ENCODE measurements around the gene CD59.

Gene CD59, protein sequence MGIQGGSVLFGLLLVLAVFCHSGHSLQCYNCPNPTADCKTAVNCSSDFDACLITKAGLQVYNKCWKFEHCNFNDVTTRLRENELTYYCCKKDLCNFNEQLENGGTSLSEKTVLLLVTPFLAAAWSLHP

DNA sequence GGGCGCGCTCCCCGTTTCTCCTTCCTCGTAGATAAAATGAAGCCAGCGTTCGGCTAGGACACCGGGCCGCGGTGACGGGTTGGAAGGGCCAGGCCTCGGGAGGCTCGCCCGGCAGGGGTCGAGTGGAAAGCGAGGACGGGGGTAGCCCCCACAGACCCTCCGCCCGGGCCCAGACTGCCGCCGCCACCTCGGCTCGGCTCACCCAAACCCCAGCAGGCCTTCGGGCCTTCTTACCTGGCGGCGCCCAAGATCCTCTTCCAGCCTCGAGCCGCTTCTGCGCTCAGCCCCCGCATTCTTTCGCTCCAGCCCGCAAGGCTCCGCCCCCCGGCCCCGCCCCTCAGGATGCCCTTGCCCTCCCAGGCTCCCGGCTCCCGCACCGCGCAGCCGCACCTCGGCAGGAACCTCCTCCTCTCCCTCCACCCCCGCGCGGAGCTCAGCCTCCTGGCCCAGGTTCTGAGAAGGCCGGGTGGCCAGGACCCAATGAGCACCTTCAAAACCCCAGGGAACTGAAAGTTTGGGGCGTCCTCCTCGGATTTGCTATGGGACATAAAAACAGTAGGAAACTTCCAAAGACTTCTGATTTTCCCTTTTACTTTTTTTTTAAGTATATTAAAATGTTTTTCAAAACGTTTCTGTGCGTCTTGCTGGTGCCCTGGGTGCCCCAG, at the start of gene CD59:
Gene CD59 (minus strand): TSS at position 276 of the 665 bp plus-strand sequence. CDS start 13,978 bp downstream, outside the sequence.
- peak; percentile 66 to 79 (median 71) for DNase-seq (ENCODE audit: low read depth in 2 of 3, low spot score in 2 of 3)

DNA sequence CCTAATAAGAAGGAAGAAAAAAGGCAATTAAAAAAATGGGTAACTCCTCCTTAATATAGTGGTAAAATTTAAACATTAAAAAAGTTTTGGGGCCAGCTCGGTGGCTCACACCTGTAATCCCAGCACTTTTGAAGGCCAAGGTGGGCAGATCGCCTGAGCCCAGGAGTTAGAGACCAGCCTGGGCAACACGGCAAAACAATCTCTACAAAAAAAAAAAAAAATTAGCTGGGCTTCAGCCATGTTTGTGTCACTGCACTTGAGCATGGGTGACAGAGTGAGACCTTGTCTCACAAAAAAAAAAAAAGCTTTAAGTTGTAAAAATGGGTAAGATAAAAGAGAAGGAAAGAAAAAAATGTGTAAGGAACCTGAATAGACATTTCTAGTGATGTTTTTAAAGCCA, 49.4 kb upstream of the CD59 start:
- DNase-seq (ENCODE audit: low read depth in 2 of 3, low spot score in 2 of 3): no peak

DNA sequence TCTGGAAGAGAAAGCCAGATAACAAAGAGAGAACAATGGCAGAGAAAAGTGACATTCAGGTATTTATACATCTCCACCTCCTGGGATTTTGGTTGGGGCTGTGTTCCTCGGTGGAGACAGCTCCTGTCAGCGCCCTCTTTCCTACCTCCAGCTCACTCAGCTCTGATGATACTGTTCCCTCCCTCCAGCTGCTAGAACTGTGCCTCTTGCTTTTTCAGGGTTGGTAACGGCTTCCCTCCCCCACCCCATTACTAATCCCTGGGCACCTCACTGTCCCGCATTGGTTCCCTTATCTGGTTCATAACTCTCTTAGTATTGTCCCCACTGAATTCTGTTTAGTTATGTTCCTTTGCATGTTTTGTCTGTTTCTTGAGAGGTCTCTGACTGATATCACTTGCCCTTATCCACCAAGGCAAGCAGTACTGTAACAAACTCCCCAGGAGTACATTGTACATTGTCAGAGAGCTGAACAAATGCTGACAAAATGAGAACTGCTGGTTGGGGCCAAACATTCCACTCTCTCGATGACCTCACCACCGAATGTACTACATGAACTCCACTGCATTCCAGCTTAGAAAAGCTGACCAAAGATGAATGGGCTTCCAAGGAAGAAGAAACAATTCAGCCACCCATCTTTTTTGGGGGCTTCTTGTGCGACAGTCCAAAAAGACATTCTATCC, 43.8 kb upstream of the CD59 start:
- DNase-seq (ENCODE audit: low read depth in 2 of 3, low spot score in 2 of 3): no peak

DNA sequence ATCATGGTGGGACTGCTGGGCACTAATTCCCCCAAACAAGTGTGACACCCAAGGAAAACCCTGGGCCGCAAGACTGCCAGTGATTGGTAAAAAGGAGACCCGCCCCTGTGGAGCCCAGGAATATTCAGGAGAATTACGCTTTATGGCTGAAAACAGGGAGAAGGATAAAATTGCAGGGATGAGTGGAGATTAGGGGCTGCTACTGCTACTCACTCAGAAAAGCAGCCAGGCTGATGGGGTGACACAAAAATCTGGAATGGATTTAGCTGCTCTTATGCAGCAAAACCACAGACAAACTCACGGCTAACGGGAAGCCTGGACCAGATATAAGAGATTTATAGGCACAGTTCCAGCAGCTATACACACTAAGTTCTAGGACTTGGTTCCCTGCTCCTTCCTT, 42.5 kb upstream of the CD59 start:
- no peak for DNase-seq (ENCODE audit: low read depth in 2 of 3, low spot score in 2 of 3)

DNA sequence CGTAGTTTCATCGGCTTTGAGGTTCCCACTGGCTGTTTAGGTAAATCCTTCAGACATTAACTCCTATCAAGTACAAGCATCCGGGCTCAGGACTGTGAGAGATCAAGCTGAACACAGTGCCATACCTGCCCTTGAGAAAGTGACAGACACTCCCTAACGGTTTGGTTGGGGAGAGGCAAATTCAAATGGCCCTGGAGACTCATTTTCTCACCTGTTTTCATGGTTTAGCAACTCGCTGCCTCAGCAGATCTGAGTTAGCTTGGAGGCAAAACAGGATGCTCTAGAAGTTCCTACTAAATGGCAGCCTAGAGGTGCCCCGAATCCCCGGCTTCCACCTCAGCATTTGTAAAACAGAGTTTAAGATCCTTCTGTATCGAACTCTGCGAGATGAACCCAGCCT, 41.7 kb upstream of the CD59 start:
- DNase-seq (ENCODE audit: low read depth in 2 of 3, low spot score in 2 of 3): no peak

DNA sequence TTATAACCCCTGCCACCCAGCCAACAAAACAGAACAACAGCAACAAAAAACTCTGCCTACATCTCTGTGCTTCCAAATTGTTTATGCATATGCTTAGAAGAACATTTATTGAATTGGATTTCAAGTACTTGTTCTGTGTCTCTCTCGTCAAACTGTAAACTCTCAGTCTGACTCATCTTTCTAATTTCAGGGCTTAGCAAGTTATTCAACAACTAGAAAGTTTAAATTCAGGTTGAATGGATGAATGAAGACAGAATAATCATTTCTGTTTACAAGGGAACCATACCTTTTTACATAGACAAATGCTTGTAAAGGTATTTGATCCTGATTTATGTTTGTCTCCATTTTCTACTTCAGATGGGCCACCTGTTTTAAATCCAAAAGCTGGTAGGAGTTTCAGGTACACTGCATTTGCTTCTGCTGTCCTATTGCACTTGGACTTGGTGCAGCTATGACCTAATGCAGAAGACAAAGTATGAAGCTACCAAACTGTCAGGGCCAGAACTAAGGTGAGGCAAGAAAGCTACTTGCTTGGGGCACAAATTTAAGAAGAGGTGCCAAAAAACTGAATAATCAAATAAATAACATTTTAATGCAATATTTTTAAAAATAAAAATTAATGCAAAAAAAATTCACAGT, 39.7 kb upstream of the CD59 start:
- DNase-seq (ENCODE audit: low read depth in 2 of 3, low spot score in 2 of 3): no peak

DNA sequence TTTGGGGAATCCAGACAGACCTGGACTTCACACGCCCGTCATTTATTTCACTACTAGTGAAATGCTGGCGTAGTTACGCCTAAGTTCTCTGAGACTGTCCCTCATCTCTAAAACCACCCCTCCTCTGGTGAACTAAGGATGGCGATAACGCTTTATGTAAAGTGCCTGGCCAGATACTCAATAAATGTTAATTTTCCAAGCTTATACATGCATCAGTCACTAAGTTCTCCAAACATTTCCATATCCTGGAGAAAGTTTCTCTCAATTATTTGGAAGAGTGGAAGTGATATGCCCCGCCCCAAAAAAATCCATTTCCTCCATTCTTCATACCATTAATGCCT, 39.2 kb upstream of the CD59 start:
- no peak for DNase-seq (ENCODE audit: low read depth in 2 of 3, low spot score in 2 of 3)

DNA sequence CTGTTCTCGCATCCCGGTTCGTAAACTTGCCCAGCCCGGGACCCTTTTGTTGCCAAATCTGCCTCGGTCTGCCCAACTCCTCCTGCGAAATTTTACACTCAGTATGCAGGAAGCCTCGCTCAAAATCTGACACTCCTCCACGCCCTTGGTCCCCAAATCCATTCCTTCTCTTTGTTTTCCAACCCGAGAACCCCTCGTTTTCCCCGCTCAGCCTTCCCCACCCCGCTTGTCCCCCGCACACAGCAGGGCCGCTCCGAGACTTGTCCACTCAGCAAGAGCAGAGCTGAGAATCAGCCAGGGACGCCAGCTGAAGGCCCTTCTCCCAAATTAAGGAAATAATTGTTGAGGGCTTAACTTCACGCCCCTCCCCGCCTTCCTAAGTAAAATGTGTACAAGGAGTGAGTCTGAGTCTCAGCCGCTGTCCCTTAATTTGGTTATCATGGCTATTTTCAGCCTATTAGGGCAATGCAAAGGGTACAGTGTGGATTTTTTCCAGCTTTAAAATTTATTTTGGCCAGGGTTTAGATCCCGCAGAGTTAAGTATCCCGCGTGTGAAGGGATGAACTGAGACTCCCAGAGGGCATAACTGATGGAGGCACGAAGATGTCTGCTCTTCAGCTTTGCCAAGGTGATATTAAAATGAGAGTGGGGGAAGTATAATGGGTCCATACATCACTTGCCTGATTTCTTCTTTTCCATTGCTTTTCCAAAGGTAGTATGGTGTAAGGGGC, 38.7 kb upstream of the CD59 start:
- DNase-seq (ENCODE audit: low read depth in 2 of 3, low spot score in 2 of 3): peak in 1 of 3 experiments; percentile 9

DNA sequence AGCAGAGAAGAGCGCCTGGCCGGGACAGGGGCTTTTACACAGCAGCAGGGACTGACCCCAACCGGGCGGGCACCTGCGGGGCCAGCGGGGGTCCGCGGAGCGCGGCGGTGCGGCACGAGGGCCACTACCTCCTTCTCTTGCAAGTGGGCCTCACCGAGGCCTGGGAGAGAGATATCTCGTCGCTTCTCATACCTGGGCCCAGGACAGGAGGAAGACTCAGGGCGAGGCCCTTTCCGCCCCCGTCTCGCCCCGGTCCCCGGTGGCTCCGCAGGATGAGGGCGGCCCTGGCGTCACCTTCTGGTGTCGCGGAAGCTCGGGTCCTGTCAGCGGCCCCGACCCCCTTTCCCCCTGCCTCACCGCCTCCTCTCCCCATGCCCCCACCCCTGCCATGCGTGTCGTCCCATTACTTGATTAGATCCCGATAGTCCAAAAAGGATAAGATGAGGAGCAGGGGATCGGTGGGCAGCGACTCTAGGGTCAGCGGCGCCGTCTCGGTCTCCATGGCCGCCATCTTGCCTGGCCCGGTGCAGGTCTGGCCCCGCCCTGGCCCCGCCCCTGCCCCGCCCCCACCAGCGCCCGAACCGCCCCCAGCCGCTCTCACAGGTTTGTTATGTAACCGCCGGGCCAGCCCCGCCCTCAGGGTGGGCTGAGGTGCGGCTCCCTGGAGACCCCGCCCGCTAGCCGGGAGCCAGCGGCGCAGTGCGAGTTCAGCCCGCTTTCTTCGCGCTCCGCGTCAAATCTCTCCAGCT, 37.9 kb upstream of the CD59 start, which contains the start of gene FBXO3:
Gene FBXO3 (minus strand): TSS at position 534 of the 749 bp plus-strand sequence. CDS start 23 bp downstream, at position 511.
- DNase-seq (ENCODE audit: low read depth in 2 of 3, low spot score in 2 of 3): peak; percentile 39 to 65 (median 40)

DNA sequence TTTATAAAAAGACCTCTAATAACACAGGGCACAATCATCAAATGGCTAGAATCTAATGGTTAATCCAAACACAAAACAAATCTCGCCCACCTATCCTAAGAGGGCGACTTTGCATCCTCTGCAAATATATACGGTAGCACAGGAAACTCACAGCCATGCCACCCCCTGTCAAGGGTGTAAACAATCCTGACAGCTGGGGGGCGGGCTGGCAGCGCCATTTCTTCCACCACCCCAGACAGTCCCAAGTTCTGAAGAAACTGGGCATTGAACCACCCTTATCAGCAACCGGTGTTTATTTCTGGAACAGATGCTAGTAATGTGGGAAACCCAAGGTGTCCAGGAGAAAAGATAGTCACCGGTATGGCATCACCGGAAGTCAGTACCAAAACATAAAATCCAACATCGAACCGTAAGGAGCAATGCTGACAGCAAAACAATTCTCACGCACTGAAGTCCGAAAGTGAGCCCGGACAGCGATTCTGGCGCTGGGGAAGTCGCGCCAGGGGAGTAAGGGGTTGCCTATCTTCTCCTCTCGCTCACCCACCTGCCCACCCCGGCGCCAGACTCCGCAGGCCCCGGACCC, 37.3 kb upstream of the CD59 start:
- no peak for DNase-seq (ENCODE audit: low read depth in 2 of 3, low spot score in 2 of 3)

DNA sequence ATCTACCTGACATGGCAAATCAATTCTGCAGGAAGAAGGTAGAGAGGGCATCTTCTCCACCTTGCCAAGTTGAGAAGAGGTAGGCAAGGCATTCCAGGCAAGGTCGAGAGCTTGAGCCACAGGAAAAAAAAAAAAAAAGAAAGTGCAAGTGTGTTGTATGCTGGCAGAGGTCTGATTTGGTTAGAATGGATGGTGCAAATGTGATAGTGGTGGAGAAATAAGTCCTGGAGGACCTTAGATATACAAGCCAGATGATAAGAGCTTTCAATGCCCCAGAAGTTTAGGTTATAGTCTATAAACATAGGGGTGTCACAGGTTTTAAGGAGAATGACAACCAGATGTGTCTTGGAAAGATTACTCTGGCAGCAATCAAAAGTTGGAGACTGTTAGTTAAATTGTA, 36.6 kb upstream of the CD59 start:
- DNase-seq (ENCODE audit: low read depth in 2 of 3, low spot score in 2 of 3): no peak

DNA sequence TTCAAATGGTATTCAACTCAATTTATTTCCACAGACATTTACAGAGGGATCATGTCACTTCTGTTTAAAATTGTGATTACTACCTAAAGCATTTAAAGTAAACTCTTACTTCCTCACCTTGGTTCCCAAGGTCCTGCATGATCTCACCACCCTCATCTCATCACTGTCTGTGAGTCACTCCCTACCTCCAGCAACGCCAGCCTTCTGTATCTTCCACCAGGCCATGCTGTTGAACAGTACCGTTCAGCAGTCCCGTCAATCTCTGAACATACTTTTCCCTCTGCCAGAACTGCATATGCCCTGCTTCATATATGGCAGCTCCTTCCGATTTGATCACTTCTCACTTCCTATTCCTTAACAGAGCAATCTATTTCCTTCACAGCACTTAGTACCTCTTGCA, 36.1 kb upstream of the CD59 start:
- DNase-seq (ENCODE audit: low read depth in 2 of 3, low spot score in 2 of 3): no peak

DNA sequence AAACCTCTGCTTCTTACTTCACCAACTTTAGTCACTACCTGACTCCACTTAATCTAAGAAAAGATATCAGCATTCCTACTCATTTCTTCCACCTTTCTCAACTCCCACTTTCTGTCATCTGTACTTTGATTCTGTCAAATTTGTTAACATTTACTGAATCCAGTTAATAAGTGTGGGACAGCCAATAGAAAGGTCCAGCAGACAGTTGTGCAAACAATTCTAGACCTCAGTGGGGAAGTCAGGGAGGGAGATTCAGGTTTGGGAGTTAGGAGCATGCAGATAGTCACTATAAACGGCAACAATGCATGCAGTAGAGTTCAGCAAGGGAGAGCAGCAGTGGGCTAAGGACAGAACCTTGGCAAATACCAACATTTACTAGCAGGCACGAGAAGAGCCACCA, 34.0 kb upstream of the CD59 start:
- DNase-seq (ENCODE audit: low read depth in 2 of 3, low spot score in 2 of 3): no peak

DNA sequence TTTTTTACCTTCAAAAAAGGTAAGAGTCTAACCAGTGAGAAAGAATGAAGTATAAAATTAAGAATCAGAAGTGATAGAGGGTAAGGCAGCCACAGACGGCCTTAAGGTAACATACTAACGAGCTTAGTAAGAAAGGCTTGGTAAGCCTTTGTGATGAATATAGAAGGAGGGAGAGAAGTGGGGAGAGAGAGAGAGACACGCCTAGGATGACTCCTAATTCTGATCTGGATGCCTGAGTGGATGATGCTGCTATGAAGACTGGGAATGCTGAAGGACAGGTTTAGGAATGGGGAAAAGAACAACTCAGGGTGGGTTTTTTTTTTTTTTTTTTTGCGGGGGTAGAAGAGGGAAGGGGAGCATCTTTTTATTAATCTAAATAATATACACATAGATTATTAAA, 33.3 kb upstream of the CD59 start:
- no peak for DNase-seq (ENCODE audit: low read depth in 2 of 3, low spot score in 2 of 3)

DNA sequence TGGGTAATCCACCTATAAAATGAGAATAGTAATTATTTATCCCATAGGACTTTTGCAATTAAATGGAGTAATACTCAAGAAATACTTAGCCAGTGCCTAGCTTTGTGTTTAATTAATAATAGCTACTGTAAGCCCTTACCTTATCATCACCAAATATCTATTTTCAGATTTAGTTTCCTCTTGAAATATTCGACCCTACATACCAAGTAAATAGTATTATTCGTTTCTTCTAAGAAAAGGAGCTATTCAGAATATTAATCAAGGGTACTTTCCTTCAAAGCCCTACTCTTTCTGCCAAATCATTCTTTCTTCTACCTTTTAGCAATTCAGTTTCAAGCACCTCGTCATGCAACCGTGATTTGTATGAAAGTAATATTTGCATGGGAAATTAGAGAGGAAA, 31.4 kb upstream of the CD59 start:
- DNase-seq (ENCODE audit: low read depth in 2 of 3, low spot score in 2 of 3): no peak

DNA sequence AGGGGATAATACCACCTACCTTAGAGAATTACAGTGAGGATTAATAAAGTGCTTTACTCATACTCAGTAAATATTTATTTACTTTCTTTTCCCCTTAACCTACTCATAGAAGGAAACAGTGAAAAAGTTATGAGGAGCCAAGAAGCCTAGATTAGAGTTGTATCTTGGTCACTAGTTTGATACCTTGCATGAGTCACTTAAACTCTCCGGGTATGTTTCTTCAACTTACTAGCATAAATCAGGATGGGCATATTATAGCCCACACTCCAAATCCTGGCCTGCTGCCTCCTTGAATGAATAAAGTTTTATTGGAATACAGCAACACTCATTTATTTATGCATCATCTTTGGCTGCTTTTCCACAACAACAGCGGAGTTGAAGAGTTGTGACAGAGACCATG, 29.9 kb upstream of the CD59 start:
- DNase-seq (ENCODE audit: low read depth in 2 of 3, low spot score in 2 of 3): no peak

DNA sequence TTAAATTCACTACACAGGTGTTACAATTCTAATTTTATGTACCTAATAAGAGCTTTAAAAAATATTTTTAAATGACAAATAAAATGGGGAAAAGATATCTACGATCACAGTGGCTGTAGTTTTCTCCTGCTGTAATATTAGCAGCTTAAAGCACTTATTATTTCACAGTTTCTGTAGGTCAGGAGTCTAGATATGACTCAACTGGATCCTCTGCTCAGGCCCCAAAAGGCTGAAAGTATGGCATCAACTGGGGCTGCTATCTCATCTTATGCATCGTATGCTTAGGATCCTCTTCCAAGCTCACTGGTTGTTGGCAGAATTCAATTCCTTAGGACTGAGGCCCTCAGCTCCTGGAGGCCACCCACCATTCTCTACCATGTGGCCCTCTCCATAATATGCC, 25.2 kb upstream of the CD59 start:
- no peak for DNase-seq (ENCODE audit: low read depth in 2 of 3, low spot score in 2 of 3)

DNA sequence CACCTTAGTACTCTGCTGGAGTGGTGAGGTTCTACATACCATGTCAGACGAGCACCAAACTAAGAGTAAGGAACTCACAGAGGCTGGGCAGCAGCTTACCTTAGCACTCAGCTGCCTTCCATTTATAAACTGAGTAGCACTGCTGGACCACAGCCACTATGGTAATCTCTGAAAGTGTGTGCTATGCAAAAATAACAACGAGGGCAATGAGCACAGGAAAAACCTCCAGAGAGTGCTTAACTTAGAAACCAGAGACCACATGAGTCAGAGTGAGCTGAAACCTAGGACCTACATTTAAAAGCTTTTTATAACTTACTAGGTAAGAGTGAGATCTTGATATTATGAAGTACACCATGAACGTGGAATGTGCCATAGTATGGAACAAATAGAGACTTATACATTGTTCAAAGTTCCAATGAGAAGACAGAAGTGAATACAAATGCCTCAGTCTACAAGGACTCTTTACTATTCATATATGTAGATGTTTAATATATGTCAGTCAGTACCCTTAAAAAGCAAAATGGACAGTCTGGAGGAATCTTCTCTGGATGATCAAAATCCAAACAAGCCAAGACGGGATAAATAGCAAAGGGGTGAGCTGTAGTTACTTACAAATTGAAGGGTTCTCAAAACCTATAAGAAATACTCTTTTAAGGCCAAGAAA, 17.2 kb upstream of the CD59 start:
- no peak for DNase-seq (ENCODE audit: low read depth in 2 of 3, low spot score in 2 of 3)

DNA sequence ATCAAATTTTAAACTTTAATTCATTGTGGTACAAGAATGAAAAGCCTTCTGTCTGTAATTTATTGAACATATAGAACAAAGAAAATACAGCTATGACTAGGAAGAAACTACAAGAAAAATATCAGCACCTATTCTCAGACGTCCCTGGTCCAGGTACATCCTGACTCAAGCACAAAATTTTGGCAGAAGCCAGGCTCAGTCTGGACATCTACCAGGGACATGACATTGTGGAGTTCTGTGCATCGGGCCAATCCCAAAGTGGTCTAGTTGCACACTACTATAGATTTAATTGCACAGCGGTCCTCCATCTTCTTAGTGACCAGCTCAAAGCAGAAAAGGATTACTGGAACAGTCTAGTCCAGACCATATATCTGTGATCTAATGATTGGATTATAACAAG, 15.7 kb upstream of the CD59 start:
- no peak for DNase-seq (ENCODE audit: low read depth in 2 of 3, low spot score in 2 of 3)

DNA sequence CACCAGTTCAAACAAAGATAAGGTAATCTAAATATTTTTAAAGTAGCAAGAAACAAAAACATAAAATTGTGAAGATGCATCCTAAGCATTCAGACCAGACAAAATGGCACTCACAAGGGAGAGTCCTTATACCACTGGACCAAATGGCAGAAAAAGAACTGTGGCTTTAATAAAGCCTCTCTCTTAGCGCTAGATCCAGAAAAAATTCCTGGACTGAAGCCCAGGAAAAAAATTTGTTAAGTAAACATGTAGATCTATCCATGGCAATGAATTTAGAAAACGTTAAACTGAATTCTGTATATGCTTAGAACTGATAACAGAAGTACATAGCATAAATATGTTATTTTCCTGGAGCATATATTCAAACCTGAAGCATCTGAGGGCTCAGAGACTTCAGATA, 11.8 kb upstream of the CD59 start:
- DNase-seq (ENCODE audit: low read depth in 2 of 3, low spot score in 2 of 3): no peak
